Breast epithelium (tissue), 4 donors: Measurements from ENCODE around the gene NUP153. TPM values are rescaled to one million over a fixed set of nuclear protein-coding genes. Genes with fewer than 3 reads are reported as not detected.

ENCODE experiments used
- DNase-seq, 2 donors: peaks; one replicate each; pipeline ENCODE4 v3.0.0-alpha.2; 2019; ENCODE audit warnings: low spot score in 2 of 2
- H3K27ac ChIP-seq, 2 donors: fragments of 200-600 bp; sonication (generic) in 1 of 2; one replicate each; pipeline ENCODE4 v1.5.1; 2016 to 2019; ENCODE audit warnings: mild to moderate bottlenecking in 1 of 2
- H3K27me3 ChIP-seq, 2 donors: fragments of 200-600 bp; sonication (generic) in 1 of 2; one replicate each; pipeline versions ENCODE4 v1.5.1 to v1.6.0; 2017 to 2019; ENCODE audit warnings: control low read depth in 1 of 2, mild to moderate bottlenecking in 1 of 2
- H3K36me3 ChIP-seq: fragments of 200-600 bp; one replicate; pipeline ENCODE4 v1.5.1; 2019
- H3K4me1 ChIP-seq, 2 donors: fragments of 200-600 bp; sonication (generic); one replicate each; pipeline ENCODE4 v1.5.1; 2016 to 2019; ENCODE audit warnings: control low read depth in 1 of 2
- H3K4me3 ChIP-seq, 3 donors: fragments of 200-600 bp; sonication (generic); 1 replicate in 2 of 3; 2 replicates in 1 of 3; pipeline ENCODE4 v1.5.1; 2016 to 2019; ENCODE audit warnings: mild to moderate bottlenecking in 3 of 3, moderate library complexity in 2 of 3
- H3K9me3 ChIP-seq, 2 donors: fragments of 200-600 bp; sonication (generic) in 1 of 2; one replicate each; pipeline ENCODE4 v1.5.1; 2016 to 2019; ENCODE audit warnings: control low read depth in 1 of 2
- CTCF ChIP-seq, 3 donors: fragments of 450-650 bp; IDR thresholded peaks; one replicate each; pipeline ENCODE4 v1.5.1; 2016 to 2017; ENCODE audit warnings: antibody characterized with exemption in 3 of 3, mild to moderate bottlenecking in 3 of 3, moderate library complexity in 3 of 3
- POLR2A ChIP-seq: fragments of 450-650 bp; IDR thresholded peaks from one replicate; pipeline ENCODE4 v1.6.1; 2016; ENCODE audit warnings: antibody characterized with exemption, mild to moderate bottlenecking, moderate library complexity
- POLR2AphosphoS5 ChIP-seq, 3 donors: sonication (generic); formaldehyde crosslinking; IDR thresholded peaks; one replicate each; pipeline ENCODE4 v1.6.1; 2017; ENCODE audit warnings: antibody characterized with exemption in 3 of 3
- intact Hi-C: fragments of 100-400 bp; cut with DNase I; formaldehyde crosslinking; loops from one replicate; pipeline ENCODE4 v1.15.1; 2023; ENCODE audit warnings: low total_unique reads
- total RNA-seq, 3 donors: library from RNA; depleted of rRNA; stranded (reverse); fragments of >200 nt; gene quantifications; one replicate each; pipeline ENCODE4 v1.1.0, GENCODE V29; 2016

The NUP153 gene
- total RNA-seq, 3 donors from 2014 or later, result 34.1 to 61.2 (median 38.3) TPM

GRCh38 chr6:17600527-17601385 is 106.0 kb downstream of the NUP153 start:
- Histone ChIP-seq H3K36me3 (no peaks in the 10 kb centered on the region), H3K27me3 (no peaks in the 10 kb centered on the region), H3K27ac (peak overlapping the region; percentile 91 to 97), H3K4me3 (peak overlapping the region; percentile 79 to 96 (median 93)), H3K4me1 (no peaks in the 10 kb centered on the region), H3K9me3 (no peaks in the 10 kb centered on the region)
- no peak for DNase-seq
- intact Hi-C loops, result no loop called here
- TF ChIP-seq POLR2AphosphoS5 (IDR thresholded peaks at IDR 0.05), result no peak
- TF ChIP-seq CTCF (IDR thresholded peaks at IDR 0.05), result no peak
- no peak for TF ChIP-seq POLR2A

DNA sequence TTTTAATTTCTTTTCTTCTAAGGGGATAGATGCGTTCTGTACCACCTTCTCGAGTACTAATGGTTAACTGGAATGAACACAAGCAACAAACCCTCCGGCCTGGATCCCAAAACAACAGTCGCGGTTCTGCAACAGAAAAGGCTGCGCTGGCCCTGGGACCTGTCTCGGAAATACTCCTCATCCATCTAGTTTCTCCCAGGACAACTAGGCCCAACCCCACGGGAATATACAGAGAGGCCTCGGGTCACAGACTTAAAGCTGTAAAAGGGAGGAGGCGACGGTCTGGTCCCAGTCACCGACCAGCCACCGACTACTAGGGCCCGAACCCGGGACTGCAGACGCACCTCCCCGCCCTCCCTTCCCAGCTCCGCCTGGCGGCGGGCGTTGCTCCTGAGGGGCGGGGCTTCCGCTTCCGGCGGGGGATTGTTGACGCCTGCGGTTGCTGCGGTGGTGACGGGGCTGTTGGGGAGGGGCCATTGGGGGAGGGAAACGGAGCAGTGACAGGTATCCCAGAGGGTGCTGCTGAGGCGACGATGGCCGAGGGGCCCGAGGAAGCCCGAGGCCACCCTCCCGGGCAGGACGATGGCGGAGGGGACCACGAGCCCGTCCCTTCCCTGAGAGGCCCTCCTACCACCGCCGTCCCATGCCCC is 106.7 kb downstream of the NUP153 start, which contains the start of gene FAM8A1:
FAM8A1 (plus strand) TSS at position 426 of the 650 bp plus-strand sequence; CDS start at position 534, 108 bp downstream.
- no peaks in the 10 kb centered on the region for H3K36me3 ChIP-seq
- DNase-seq, result peak; percentile 93 to 97
- H3K4me3 ChIP-seq, result peak within 1 kb of the TSS; percentile 79 to 96 (median 93)
- H3K27ac ChIP-seq, result peak within 1 kb of the TSS; percentile 91 to 97
- intact Hi-C loops, result no loop called here
- no peaks in the 10 kb centered on the region for H3K9me3 ChIP-seq
- H3K27me3 ChIP-seq, result no peaks in the 10 kb centered on the region
- H3K4me1 ChIP-seq, result no peaks in the 10 kb centered on the region
- TF ChIP-seq CTCF (IDR thresholded peaks at IDR 0.05) (peak in 2 of 3 donors; percentile 74 to 85), POLR2A (peak; percentile 67), POLR2AphosphoS5 (IDR thresholded peaks at IDR 0.05) (peak; percentile 72 to 92 (median 87))

GRCh38 chr6:17596085-17596484 is 110.6 kb downstream of the NUP153 start:
- Histone ChIP-seq H3K9me3 (no peaks in the 10 kb centered on the region), H3K27me3 (no peaks in the 10 kb centered on the region), H3K27ac (no peak overlapping the region), H3K4me3 (no peak overlapping the region), H3K4me1 (no peaks in the 10 kb centered on the region), H3K36me3 (no peaks in the 10 kb centered on the region)
- DNase-seq, result no peak
- intact Hi-C loops, result no loop called here
- TF ChIP-seq POLR2AphosphoS5 (IDR thresholded peaks at IDR 0.05), result no peak
- no peak for TF ChIP-seq POLR2A
- no peak for TF ChIP-seq CTCF (IDR thresholded peaks at IDR 0.05)

GRCh38 chr6:17593246-17593645 is 113.5 kb downstream of the NUP153 start:
- H3K9me3 ChIP-seq, result no peaks in the 10 kb centered on the region
- DNase-seq, result no peak
- intact Hi-C loops, result no loop called here
- H3K27me3 ChIP-seq, result no peaks in the 10 kb centered on the region
- H3K36me3 ChIP-seq, result no peaks in the 10 kb centered on the region
- H3K4me3 ChIP-seq, result no peak overlapping the region
- no peak for TF ChIP-seq POLR2A
- no peak for TF ChIP-seq CTCF (IDR thresholded peaks at IDR 0.05)
- TF ChIP-seq POLR2AphosphoS5 (IDR thresholded peaks at IDR 0.05), result no peak
- no peak overlapping the region for H3K27ac ChIP-seq
- no peaks in the 10 kb centered on the region for H3K4me1 ChIP-seq

- no peak for DNase-seq
- H3K27ac ChIP-seq, result no peak overlapping the region
- TF ChIP-seq POLR2AphosphoS5 (IDR thresholded peaks at IDR 0.05) (no peak), POLR2A (no peak), CTCF (IDR thresholded peaks at IDR 0.05) (no peak)
- no peaks in the 10 kb centered on the region for H3K4me1 ChIP-seq
- H3K4me3 ChIP-seq, result no peak overlapping the region
- H3K27me3 ChIP-seq, result no peaks in the 10 kb centered on the region
- H3K9me3 ChIP-seq, result no peaks in the 10 kb centered on the region
- intact Hi-C loops, result no loop called here
- H3K36me3 ChIP-seq, result no peaks in the 10 kb centered on the region
These were observed 115.4 kb downstream of the NUP153 start for GRCh38 chr6:17591287-17591686.
